Loucy (cell line): Measurements from ENCODE around the gene BUB1.

Experiments used
- H2AFZ ChIP-seq: fragments of 200-600 bp; sonication (generic); 2 replicates; pipeline ENCODE4 v1.6.0; 2016; ENCODE audit warnings: antibody characterized with exemption, mild to moderate bottlenecking, low read length, moderate library complexity
- H3F3A ChIP-seq: fragments of 200-600 bp; 2 replicates; pipeline ENCODE4 v1.6.0; 2016; ENCODE audit warnings: antibody characterized with exemption, low read depth, mild to moderate bottlenecking
- H3K27me3 ChIP-seq: fragments of 200-600 bp; sonication (generic); 2 replicates; pipeline ENCODE4 v1.6.1; 2014; ENCODE audit warnings: low read length, mild to moderate bottlenecking; ENCODE audit not compliant: insufficient read depth, poor library complexity, severe bottlenecking
- H3K36me3 ChIP-seq: fragments of 200-600 bp; sonication (generic); 2 replicates; pipeline ENCODE4 v1.6.1; 2016; ENCODE audit warnings: low read length; ENCODE audit not compliant: insufficient read depth
- H3K4me1 ChIP-seq: fragments of 200-600 bp; sonication (generic); 2 replicates; pipeline ENCODE4 v1.5.1; 2014; ENCODE audit warnings: low read length, mild to moderate bottlenecking; ENCODE audit not compliant: insufficient read depth, poor library complexity, severe bottlenecking
- H3K4me2 ChIP-seq: fragments of 200-600 bp; sonication (generic); 2 replicates; pipeline ENCODE4 v1.6.0; 2014; ENCODE audit warnings: antibody characterized with exemption, low read length, low read depth, mild to moderate bottlenecking; ENCODE audit not compliant: poor library complexity, severe bottlenecking
- H3K4me3 ChIP-seq: fragments of 200-600 bp; sonication (generic); 2 replicates; pipeline ENCODE4 v1.5.1; 2014; ENCODE audit warnings: low read length, mild to moderate bottlenecking, mixed read lengths; ENCODE audit not compliant: poor library complexity, severe bottlenecking
- H3K79me2 ChIP-seq: fragments of 200-600 bp; sonication (generic); 2 replicates; pipeline ENCODE4 v1.6.1; 2014; ENCODE audit warnings: low read length; ENCODE audit not compliant: insufficient read depth
- H3K9ac ChIP-seq: fragments of 200-600 bp; sonication (generic); 2 replicates; pipeline ENCODE4 v1.6.0; 2014; ENCODE audit warnings: mild to moderate bottlenecking, low read depth, low read length, moderate library complexity; ENCODE audit not compliant: poor library complexity, severe bottlenecking
- H3K9me2 ChIP-seq: fragments of 200-600 bp; sonication (generic); replicated peaks from 2 replicates; pipeline ENCODE4 v1.6.1; 2016; ENCODE audit warnings: low read depth, low read length, mixed read lengths
- H3K9me3 ChIP-seq: fragments of 200-600 bp; sonication (generic); 2 replicates; pipeline ENCODE4 v1.6.1; 2014; ENCODE audit warnings: mild to moderate bottlenecking, antibody characterized with exemption, low read length, low read depth; ENCODE audit not compliant: insufficient read depth
- H4K20me1 ChIP-seq: fragments of 200-600 bp; sonication (generic); 2 replicates; pipeline ENCODE4 v1.6.0; 2014; ENCODE audit warnings: antibody characterized with exemption, low read length, mild to moderate bottlenecking; ENCODE audit not compliant: insufficient read depth, poor library complexity, severe bottlenecking
- EZH2phosphoT487 ChIP-seq: fragments of 200-600 bp; IDR thresholded peaks from 2 replicates; pipeline ENCODE4 v1.6.1; 2018; ENCODE audit warnings: antibody characterized with exemption, mild to moderate bottlenecking, moderate library complexity, borderline replicate concordance
- TF ChIP-seq, protein P1 (sequence below): fragments of 200-600 bp; sonication (generic); conservative IDR thresholded peaks from 2 replicates; pipeline ENCODE4 v1.5.1; 2014; ENCODE audit warnings: mild to moderate bottlenecking, antibody characterized with exemption, low read length

Gene BUB1

DNA sequence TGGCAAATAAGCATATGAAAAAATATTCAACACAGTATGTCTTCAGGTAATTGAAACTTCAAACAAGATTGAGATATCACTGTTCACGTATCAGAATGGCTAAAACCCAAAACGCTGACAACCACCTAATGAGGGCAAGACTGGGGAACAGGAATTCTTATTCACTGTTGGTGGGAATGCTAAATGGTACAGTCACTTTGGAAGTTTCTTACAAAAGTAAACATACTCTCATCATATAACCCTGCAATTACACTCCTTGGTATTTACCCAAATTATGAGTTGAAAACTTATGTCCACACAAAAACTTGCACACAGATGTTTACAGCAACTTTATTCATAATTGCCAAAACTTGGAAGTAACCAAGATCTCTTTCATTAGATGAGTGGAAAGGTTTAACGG, 30.1 kb downstream of the BUB1 start:
- peaks cover 63% of the 10 kb centered on the region for H3K79me2 ChIP-seq

DNA sequence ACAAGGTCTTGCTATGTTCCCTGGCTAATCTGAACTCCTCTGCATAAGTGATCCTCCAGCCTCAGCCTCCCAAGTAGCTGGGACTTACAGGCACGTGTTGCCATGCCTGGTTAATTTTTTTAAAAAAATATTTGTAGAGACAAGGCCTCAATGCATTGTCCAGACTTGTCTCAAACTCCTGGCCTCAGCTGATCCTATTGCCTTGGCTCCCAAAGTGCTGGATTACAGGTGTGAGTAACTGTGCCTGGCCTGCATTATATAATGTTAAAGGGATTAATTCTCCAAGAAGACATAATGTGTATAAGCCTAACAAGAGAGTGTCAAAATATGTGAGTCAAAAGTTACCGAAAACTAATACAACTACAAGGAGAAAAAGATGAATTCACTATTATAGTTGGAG, 32.2 kb downstream of the BUB1 start:
- H4K20me1 ChIP-seq: peaks cover 27% of the 10 kb centered on the region
- H3K4me1 ChIP-seq: peaks cover 7% of the 10 kb centered on the region
- H3K9ac ChIP-seq: no peak overlapping the region
- H3K9me3 ChIP-seq: no peaks in the 10 kb centered on the region
- H3K27me3 ChIP-seq: no peaks in the 10 kb centered on the region
- H3K4me2 ChIP-seq: no peak overlapping the region
- H3K36me3 ChIP-seq: peaks cover 83% of the 10 kb centered on the region
- H3K79me2 ChIP-seq: peaks cover 64% of the 10 kb centered on the region
- no peaks in the 10 kb centered on the region for H3F3A ChIP-seq
- TF ChIP-seq EZH2phosphoT487: no peak
- TF ChIP-seq, protein P1, sequence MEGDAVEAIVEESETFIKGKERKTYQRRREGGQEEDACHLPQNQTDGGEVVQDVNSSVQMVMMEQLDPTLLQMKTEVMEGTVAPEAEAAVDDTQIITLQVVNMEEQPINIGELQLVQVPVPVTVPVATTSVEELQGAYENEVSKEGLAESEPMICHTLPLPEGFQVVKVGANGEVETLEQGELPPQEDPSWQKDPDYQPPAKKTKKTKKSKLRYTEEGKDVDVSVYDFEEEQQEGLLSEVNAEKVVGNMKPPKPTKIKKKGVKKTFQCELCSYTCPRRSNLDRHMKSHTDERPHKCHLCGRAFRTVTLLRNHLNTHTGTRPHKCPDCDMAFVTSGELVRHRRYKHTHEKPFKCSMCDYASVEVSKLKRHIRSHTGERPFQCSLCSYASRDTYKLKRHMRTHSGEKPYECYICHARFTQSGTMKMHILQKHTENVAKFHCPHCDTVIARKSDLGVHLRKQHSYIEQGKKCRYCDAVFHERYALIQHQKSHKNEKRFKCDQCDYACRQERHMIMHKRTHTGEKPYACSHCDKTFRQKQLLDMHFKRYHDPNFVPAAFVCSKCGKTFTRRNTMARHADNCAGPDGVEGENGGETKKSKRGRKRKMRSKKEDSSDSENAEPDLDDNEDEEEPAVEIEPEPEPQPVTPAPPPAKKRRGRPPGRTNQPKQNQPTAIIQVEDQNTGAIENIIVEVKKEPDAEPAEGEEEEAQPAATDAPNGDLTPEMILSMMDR: no peak
- H3K4me3 ChIP-seq: no peak overlapping the region
- no peak overlapping the region for H2AFZ ChIP-seq
- no peaks in the 10 kb centered on the region for H3K9me2 ChIP-seq

More for the DNA sequence above, 30.1 kb downstream of the BUB1 start:
- Histone ChIP-seq H4K20me1 (peaks cover 26% of the 10 kb centered on the region), H3K27me3 (no peaks in the 10 kb centered on the region), H3K4me3 (no peak overlapping the region), H2AFZ (no peak overlapping the region), H3K9me3 (no peaks in the 10 kb centered on the region), H3F3A (no peaks in the 10 kb centered on the region), H3K4me2 (no peak overlapping the region), H3K36me3 (peaks cover 82% of the 10 kb centered on the region), H3K4me1 (peaks cover 7% of the 10 kb centered on the region), H3K9me2 (no peaks in the 10 kb centered on the region), H3K9ac (no peak overlapping the region)
- TF ChIP-seq, protein P1: no peak
- TF ChIP-seq EZH2phosphoT487: no peak

DNA sequence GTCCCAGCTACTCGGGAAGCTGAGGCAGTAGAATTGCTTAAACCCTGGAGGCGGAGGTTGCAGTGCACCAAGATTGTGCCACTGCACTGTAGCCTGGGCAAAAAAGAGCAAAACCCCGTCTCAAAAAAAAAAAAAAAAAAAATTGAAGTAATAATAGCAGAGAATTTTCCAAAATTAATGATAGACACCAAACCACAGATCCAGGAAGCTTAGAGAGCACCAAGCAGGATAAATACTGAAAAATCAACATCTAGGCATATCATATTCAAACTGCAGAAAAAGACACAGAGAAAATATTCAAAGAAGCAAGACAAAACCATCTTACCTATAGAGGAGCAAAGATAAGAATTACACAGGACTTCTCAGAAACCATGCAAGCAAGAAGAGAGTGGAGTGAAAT, 33.5 kb downstream of the BUB1 start:
- peaks cover 61% of the 10 kb centered on the region for H3K79me2 ChIP-seq
- H4K20me1 ChIP-seq: peaks cover 32% of the 10 kb centered on the region
- no peak overlapping the region for H3K4me2 ChIP-seq
- H3K9ac ChIP-seq: no peak overlapping the region
- peaks cover 85% of the 10 kb centered on the region for H3K36me3 ChIP-seq
- no peak overlapping the region for H3K4me3 ChIP-seq
- H2AFZ ChIP-seq: no peak overlapping the region
- no peaks in the 10 kb centered on the region; the same call in 1 of the 2 replicates for H3F3A ChIP-seq
- H3K9me3 ChIP-seq: no peaks in the 10 kb centered on the region
- H3K27me3 ChIP-seq: no peaks in the 10 kb centered on the region
- peaks cover 7% of the 10 kb centered on the region for H3K4me1 ChIP-seq
- no peak for TF ChIP-seq EZH2phosphoT487
- TF ChIP-seq, protein P1: no peak
- no peaks in the 10 kb centered on the region for H3K9me2 ChIP-seq
